NCI-H1092 (cell line): ENCODE measurements around the gene PCBP1.
"Not testable (repeated sequence)": the region's sequence is repeated elsewhere in the genome, so short reads cannot be mapped to it uniquely, and the experiment has no call there.

Experiments used
- DNase-seq: peaks from one replicate; lab custom pipeline; 2025; lab: John Stamatoyannopoulos, UW

The PCBP1 gene

GRCh38 chr2:70098032-70098431 is 10.8 kb downstream of the PCBP1 start:
- no peak for DNase-seq

DNA sequence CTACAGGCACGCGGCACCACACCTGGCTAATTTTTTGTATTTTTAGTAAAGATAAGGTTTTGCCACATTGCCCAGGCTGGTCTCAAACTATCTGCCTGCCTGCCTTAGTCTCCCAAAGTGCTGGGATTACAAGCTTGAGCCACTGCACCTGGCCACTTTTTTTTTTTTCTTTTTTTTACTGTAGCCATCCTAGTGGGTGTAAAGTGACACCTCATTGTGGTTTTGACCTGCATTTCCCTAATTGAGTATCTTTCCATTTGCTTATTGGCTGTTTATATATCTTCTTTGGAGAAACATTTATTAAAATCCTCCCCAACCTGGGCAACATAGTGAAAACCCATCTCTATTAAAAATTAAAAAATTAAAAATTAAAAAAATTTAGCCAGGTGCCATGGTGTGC is 12.0 kb downstream of the PCBP1 start:
- no peak for DNase-seq

DNA sequence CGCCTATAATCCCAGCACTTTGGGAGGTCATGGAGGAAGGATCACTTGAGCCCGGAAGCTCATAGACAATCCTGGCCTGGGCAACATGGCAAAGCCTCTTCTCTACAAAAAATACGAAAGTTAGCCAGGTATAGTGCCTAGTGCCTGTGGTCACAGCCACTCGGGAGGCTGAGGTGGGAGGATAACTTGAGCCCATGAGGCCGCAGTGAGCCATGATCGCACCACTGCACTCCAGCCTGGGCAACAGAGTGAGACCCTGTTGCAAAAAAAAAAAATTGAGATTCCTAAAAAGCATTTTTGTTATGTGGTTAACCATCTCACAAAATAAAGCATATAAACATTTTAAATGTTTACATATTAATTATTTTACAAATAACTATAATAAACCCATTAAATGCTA is 13.9 kb downstream of the PCBP1 start:
- no peak for DNase-seq

DNA sequence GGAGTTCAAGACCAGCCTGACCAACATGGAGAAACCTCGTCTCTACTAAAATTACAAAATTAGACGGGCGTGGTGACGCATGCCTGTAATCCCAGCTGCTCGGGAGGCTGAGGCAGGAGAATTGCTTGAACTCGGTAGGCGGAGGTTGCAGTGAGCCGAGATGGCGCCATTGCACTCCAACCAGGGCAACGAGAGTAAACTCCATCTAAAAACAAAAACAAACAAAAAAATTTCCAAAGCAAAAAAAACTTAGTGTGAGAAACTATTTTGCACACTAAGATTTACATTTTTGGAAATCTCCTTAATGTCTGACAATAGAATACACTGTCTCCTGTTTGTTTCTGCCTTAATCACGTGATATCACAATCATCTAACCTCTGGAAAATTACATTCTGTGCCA is 14.4 kb downstream of the PCBP1 start:
- DNase-seq = not testable (repeated sequence)

GRCh38 chr2:70102323-70102905 is 15.1 kb downstream of the PCBP1 start:
- not testable (repeated sequence) for DNase-seq

DNA sequence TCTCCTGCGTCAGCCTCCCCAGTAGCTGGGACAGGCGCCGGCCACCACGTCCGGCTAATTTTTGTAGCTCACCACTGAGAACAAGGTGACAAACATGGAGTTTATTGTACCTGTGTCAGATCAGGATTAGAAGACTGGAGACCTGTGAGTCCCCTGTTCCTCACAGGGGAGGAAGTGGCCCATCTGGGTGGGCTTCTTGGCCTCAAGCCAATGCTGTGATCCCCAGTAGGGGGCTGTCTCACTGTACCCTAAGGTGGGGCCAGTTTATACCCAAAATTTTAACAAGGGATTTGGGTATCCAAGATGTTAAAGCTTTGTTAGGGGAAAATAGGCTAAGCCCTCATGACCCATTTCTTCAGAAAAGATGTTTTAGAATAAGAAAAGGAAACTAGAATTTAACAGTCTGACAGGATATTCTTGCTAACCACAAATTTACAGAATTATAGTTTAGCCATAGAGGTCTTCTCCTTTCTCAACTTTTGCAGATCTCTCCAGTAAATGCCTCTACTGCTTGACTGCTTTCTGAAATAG is 16.3 kb downstream of the PCBP1 start:
- DNase-seq = no peak

- DNase-seq = no peak
Observed at GRCh38 chr2:70104231-70105111, 17.2 kb downstream of the PCBP1 start.

GRCh38 chr2:70106138-70106537 is 18.9 kb downstream of the PCBP1 start:
- DNase-seq = not testable (repeated sequence)

DNA sequence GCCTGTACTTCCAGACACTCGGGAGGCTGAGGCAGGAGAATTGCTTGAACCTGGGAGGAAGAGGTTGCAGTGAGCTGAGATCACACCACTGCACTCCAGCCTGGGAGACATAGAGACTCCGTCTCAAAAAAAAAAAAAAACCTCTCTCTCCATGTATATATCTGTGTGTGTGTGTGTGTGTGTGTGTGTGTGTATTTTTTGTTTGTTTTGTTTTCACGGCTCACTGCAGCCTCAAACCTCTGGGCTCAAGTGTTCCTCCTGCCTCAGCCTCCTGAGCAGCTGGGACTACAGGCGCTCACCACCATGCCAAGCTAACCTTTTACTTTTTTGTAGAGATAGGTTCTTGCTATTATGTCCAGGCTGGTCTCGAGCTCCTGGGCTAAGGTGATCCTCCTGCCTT is 23.1 kb downstream of the PCBP1 start:
- DNase-seq = not testable (repeated sequence)

DNA sequence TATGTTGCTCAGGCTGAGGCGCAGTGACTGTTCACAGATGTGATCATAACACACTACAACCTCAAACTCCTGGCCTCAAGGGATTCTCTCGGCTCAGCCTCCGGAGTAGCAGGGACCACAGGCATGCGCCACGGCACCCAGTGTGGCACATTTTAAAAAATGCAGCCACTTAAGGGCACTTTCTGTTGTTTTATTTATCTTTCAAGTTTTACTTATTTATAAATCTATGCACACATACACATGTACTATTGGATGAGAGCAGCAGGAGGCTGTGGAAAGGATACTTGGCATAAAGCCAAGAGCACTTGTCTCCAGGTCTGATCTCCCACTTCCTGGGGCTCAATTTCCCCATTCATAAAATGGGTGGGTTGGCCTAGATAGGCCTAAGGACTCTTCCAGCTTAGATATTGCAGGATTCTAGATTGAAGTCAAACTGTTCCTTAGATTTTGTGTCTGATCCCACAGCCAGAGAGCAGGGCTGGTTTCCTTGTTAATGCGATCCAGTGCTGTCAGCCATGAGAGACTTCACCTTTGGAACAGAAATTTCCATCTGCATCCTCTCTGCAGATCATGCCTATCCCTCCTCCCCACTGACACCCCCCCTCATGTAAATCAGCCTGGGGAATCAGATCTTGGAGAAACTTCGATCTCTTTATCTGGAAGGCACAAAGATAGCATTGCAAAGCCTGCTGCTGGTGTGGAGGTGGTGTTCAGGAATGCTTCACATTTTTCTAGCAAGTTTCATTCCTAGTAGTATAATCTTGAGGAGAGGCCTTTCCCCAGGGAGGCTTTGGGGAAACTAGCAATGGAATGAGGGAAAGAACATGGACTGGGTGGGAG is 24.7 kb downstream of the PCBP1 start:
- no peak for DNase-seq

- DNase-seq = no peak
Observed at GRCh38 chr2:70113359-70114070, 26.2 kb downstream of the PCBP1 start.

DNA sequence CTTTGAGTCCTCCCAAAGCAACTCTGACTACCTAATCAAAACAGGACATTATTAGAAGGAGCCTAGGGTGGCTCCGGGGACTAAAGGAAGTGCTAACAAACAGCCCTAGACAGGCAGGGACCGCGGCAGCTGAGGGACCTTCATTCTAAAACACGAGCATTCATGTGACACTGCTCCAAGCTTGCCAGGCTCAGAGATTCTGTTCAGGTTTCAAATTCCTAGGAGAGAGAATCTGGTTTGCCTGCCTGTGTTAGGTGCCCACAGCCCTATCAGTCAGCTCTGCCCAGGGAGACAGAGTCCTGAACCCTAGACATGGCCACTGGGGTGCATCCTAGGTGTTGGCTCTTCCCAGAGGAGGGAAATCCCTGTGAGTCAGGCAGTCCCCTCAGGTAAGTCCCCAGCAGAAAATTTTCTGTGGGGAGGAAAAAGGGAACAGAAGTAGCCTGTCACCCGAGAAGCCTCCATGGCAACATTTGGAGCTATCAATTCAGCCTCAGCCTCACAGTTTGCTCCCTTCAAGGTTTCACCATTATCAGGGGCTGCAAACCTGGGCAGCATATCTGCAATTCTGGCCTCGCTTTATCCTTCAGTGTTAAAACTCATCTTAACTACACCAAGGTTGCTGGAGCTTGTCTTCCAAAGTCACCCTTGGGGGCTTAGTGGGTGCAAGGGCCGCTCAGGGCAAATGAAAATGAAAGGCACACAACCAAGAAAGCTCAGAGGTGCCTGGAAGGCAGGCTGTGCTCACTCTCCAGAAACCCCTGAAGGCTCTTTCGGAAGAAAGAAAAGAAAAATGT is 28.6 kb downstream of the PCBP1 start:
- no peak for DNase-seq

GRCh38 chr2:70116936-70117552 is 29.8 kb downstream of the PCBP1 start:
- DNase-seq = no peak

- DNase-seq = no peak
Observed at GRCh38 chr2:70118798-70119454, 31.6 kb downstream of the PCBP1 start.

DNA sequence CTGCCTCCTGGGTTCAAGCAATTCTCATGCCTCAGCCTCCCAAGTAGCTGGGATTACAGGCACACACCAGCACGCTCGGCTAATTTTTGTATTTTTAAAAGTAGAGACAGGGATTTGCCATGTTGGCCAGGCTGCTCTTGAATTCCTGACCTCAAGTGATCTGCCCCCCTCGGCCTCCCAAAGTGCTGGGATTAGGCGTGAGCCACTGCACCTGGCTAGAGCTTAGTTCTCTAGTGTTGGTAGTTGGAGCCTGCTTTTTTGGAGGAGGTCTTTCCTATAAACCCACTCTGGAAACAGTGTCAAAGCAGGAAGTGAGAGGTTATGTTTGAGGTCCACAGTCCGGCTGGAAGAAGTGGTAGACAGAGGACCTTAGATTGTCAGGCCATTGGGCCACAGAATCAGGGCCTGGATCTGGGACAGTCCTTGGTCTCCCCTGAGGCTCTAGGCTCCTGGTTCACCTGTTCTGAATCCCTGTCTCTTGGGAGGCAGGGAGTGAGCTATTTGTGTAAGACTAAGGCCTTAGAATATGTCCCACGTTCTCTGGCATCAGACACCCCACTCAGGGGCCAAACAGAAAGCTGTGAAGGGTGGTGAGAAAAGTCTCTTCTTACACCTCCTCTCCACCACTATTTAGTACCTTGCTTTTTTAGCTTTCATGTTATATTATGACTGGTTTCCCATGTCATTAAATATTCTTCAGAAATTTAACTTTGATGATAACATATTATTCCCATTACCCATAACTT is 34.5 kb downstream of the PCBP1 start:
- no peak for DNase-seq

- no peak for DNase-seq
Observed at GRCh38 chr2:70122470-70122869, 35.2 kb downstream of the PCBP1 start.

DNA sequence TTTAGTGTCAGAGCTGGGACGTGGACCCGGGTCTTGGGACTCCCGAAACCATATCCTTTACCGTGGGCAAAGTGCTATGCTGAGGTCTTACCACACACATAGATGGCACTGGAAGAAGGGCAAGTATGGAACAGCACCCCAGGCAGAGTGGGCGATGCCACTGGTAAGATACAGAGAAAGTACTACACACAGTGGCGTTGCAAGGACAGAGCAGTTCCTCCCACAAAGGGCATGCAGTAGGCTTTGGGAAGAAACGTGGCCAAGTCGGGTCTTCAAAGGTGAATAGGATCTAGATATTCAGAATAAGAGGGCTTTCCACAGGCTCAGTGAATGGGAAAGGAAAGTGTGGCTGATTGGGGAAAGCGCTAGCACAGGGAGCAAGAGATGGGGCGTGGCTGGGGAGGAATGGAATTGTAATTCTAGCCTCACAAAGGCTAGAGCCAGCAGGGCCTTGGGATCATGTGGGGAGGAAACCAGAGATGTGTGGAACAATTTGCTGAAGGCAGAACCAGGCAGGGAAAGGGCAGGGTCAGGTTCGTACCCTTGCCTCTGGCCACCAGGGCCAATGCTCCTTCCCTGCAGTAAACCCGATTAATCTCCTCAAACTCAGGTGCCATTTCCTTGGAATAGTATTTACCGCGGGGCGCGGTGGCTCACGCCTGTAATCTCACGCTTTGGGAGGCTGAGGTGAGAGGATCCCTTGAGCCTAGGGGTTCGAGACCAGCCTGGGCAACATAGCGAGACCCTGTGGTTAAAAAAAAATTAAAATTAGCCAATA is 36.0 kb downstream of the PCBP1 start:
- no peak for DNase-seq

DNA sequence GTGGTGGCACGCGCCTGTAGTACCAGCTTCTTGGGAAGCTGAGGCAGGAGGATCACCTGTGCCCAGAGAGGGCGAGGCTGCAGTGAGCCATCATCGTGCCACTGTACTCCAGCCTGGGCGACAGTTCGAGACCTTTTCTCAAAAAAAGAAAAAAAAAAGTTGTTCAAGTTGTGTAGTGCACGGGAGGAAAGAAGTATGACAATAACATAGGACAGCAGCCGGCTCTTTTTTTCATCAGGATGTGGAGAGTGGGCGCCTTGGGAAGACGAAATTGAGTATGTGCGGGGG is 36.5 kb downstream of the PCBP1 start:
- no peak for DNase-seq
